ENCODE data around the gene C11orf91. TPM values are rescaled to one million over a fixed set of nuclear protein-coding genes. Genes with fewer than 3 reads are reported as not detected.

The C11orf91 gene
- total RNA-seq = not detected

- TF ChIP-seq POLR2A (IDR thresholded peaks at IDR 0.05) (peak in 1 of 2 donors; percentile 32), CTCF (IDR thresholded peaks at IDR 0.05) (no peak), POLR2AphosphoS5 (IDR thresholded peaks at IDR 0.05; ENCODE audit: insufficient read depth in 1 of 2, low read depth in 1 of 2) (peak; percentile 83 to 86)
- DNase-seq (ENCODE audit: extremely low spot score in 2 of 2) = peak in 1 of 2 donors; percentile 93
- no peaks in the 10 kb centered on the region for H3K27me3 ChIP-seq
- no peaks in the 10 kb centered on the region for H3K36me3 ChIP-seq
- intact Hi-C loops (cut with DNase I) = loop anchor here (5.0 to 10.0 kb wide), 2 partner anchors 37 to 234 kb away; partner anchors contain the start of gene CD59
- H3K9me3 ChIP-seq = no peaks in the 10 kb centered on the region
- H3K4me1 ChIP-seq = peaks cover 31% of the 10 kb centered on the region
- peak within 1 kb of the TSS; percentile 75 for H3K27ac ChIP-seq
- H3K4me3 ChIP-seq = peak within 1 kb of the TSS; percentile 51 to 64
Observed at GRCh38 chr11:33700502-33701271, at the start of gene C11orf91. C11orf91 (minus strand) TSS chr11:33700826; CDS start chr11:33700740, 86 bp downstream.

- TF ChIP-seq POLR2A (IDR thresholded peaks at IDR 0.05) (no peak), CTCF (IDR thresholded peaks at IDR 0.05) (no peak), POLR2AphosphoS5 (IDR thresholded peaks at IDR 0.05; ENCODE audit: insufficient read depth in 1 of 2, low read depth in 1 of 2) (no peak)
- no peak overlapping the region for H3K4me3 ChIP-seq
- intact Hi-C loops (cut with DNase I) = no loop called here
- H3K27ac ChIP-seq = no peak overlapping the region
- no peak for DNase-seq (ENCODE audit: extremely low spot score in 2 of 2)
- H3K27me3 ChIP-seq = no peaks in the 10 kb centered on the region
- H3K36me3 ChIP-seq = peaks cover 0 to 43% of the 10 kb centered on the region in 2 donors
- H3K4me1 ChIP-seq = no peaks in the 10 kb centered on the region
- no peaks in the 10 kb centered on the region for H3K9me3 ChIP-seq
Observed at GRCh38 chr11:33747979-33748378, 47.4 kb upstream of the C11orf91 start.

GRCh38 chr11:33743291-33743690 lies 42.7 kb upstream of the C11orf91 start:
- Histone ChIP-seq H3K4me3 (no peak overlapping the region), H3K36me3 (peaks cover 0 to 32% of the 10 kb centered on the region in 2 donors), H3K4me1 (no peaks in the 10 kb centered on the region), H3K27ac (no peak overlapping the region), H3K9me3 (no peaks in the 10 kb centered on the region), H3K27me3 (no peaks in the 10 kb centered on the region)
- intact Hi-C loops (cut with DNase I) = no loop called here
- DNase-seq (ENCODE audit: extremely low spot score in 2 of 2) = no peak
- no peak for TF ChIP-seq POLR2AphosphoS5 (IDR thresholded peaks at IDR 0.05; ENCODE audit: insufficient read depth in 1 of 2, low read depth in 1 of 2)

GRCh38 chr11:33742249-33742851 lies 41.7 kb upstream of the C11orf91 start:
- TF ChIP-seq POLR2AphosphoS5 (IDR thresholded peaks at IDR 0.05; ENCODE audit: insufficient read depth in 1 of 2, low read depth in 1 of 2) = no peak
- TF ChIP-seq POLR2A (IDR thresholded peaks at IDR 0.05) = no peak
- peak in 2 of 3 experiments; percentile 44 to 45 for TF ChIP-seq CTCF (IDR thresholded peaks at IDR 0.05)
- no peak for DNase-seq (ENCODE audit: extremely low spot score in 2 of 2)
- Histone ChIP-seq H3K4me1 (peaks cover 5% of the 10 kb centered on the region), H3K9me3 (no peaks in the 10 kb centered on the region), H3K27ac (no peak overlapping the region), H3K36me3 (peaks cover 0 to 29% of the 10 kb centered on the region in 2 donors), H3K27me3 (no peaks in the 10 kb centered on the region), H3K4me3 (no peak overlapping the region)
- intact Hi-C loops (cut with DNase I) = no loop called here

- no peak overlapping the region for H3K27ac ChIP-seq
- H3K9me3 ChIP-seq = no peaks in the 10 kb centered on the region
- intact Hi-C loops (cut with DNase I) = no loop called here
- H3K4me3 ChIP-seq = no peak overlapping the region
- peaks cover 0 to 24% of the 10 kb centered on the region in 2 donors for H3K36me3 ChIP-seq
- no peaks in the 10 kb centered on the region for H3K27me3 ChIP-seq
- no peak for DNase-seq (ENCODE audit: extremely low spot score in 2 of 2)
- H3K4me1 ChIP-seq = peaks cover 10% of the 10 kb centered on the region
- no peak for TF ChIP-seq CTCF (IDR thresholded peaks at IDR 0.05)
- no peak for TF ChIP-seq POLR2AphosphoS5 (IDR thresholded peaks at IDR 0.05; ENCODE audit: insufficient read depth in 1 of 2, low read depth in 1 of 2)
- TF ChIP-seq POLR2A (IDR thresholded peaks at IDR 0.05) = no peak
Observed at GRCh38 chr11:33741806-33742205, 41.2 kb upstream of the C11orf91 start.

All from vagina (tissue), 2 donors.